ENCODE data around the gene DNAJC3.

DNAJC3 gene

GRCh38 chr13:95647321-95647720, 29.6 kb upstream of the DNAJC3 start:
- DNase-seq (ENCODE audit: extremely low spot score): no peak
- TF ChIP-seq, protein P1, sequence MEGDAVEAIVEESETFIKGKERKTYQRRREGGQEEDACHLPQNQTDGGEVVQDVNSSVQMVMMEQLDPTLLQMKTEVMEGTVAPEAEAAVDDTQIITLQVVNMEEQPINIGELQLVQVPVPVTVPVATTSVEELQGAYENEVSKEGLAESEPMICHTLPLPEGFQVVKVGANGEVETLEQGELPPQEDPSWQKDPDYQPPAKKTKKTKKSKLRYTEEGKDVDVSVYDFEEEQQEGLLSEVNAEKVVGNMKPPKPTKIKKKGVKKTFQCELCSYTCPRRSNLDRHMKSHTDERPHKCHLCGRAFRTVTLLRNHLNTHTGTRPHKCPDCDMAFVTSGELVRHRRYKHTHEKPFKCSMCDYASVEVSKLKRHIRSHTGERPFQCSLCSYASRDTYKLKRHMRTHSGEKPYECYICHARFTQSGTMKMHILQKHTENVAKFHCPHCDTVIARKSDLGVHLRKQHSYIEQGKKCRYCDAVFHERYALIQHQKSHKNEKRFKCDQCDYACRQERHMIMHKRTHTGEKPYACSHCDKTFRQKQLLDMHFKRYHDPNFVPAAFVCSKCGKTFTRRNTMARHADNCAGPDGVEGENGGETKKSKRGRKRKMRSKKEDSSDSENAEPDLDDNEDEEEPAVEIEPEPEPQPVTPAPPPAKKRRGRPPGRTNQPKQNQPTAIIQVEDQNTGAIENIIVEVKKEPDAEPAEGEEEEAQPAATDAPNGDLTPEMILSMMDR (IDR thresholded peaks at IDR 0.05; ENCODE audit: control extremely low read depth, extremely low read depth, low read depth, missing control alignments): no peak
- ChIA-PET CTCF (interaction anchor here (0.9 to 1.3 kb wide), 2 partner anchors 24 to 33 kb away, joined by 3 to 4 read pairs; no protein-coding TSS in a partner anchor), POLR2A (no interaction called here)

DNA sequence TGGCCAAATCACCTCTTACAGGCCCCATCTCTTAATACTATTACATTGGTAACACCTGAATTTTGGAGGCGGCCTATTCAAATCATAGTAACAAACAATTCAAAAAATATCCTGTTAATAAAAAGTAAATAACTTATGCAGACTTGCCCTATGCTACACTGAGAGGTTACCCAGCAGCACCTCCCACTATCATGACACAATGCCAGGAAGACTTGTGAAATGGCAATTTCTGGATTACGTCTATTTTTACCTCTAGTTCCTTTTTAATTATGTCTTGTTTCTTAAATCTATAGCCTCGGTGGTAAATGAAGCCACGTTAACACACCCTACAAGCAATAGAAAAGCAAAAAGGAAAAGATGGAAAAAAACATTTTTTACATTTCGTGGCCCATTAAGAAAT, 26.2 kb upstream of the DNAJC3 start:
- DNase-seq (ENCODE audit: extremely low spot score): no peak
- TF ChIP-seq, protein P1 (IDR thresholded peaks at IDR 0.05; ENCODE audit: control extremely low read depth, extremely low read depth, low read depth, missing control alignments): no peak
- ChIA-PET CTCF (no interaction called here), POLR2A (no interaction called here)

GRCh38 chr13:95652244-95652764, 24.6 kb upstream of the DNAJC3 start:
- no peak for DNase-seq (ENCODE audit: extremely low spot score)
- TF ChIP-seq, protein P1 (IDR thresholded peaks at IDR 0.05; ENCODE audit: control extremely low read depth, extremely low read depth, low read depth, missing control alignments): no peak
- ChIA-PET CTCF (no interaction called here), POLR2A (no interaction called here)

DNA sequence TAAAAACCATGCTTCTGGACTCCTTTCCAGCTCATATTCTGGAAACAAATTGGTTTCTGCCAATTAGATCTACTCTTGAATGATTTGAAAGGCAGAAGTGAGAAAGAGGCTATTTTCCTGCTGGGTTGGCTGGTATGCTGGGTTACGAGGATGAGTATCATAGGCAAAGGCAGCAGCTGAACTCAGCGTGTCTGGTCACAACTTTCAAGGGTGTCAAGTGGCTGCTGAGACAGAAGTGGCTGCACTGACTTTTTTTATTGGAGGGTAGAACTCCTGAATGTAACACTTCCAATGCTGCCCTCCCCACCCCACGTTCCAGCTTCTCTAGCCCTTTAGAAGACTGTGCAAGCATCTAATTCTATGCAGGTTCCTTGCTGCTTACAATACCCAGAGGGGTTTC, 24.1 kb upstream of the DNAJC3 start:
- DNase-seq (ENCODE audit: extremely low spot score): no peak
- TF ChIP-seq, protein P1 (IDR thresholded peaks at IDR 0.05; ENCODE audit: control extremely low read depth, extremely low read depth, low read depth, missing control alignments): no peak
- ChIA-PET CTCF (no interaction called here), POLR2A (no interaction called here)

DNA sequence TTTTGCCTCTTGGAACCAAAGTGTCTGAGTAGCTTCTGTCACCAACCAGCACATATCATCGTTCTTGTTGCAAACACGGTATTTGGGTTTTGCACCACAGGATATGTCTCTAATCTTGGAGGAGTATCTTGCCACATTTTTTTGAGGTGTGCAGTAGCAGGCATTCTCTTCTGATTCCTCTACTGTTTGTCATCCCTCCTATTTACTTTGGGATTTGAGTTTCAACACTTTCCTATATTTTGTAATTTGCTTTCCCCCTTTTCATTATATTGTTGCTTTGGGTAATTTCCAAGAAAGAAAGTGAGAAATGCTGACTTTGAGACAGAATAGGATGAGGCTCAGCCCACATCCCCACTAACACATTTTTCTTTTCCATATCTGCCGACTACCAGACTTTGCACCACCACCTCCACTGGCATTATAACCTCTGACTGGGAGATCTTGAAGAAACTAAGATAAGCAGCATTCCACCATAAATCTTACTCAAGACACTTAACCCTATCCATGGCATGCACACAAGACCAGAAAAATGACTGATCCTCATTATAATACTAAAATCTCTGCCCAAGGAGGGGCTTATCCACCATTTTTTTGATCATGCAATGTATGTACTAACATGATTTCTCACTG, 20.4 kb upstream of the DNAJC3 start:
- no peak for DNase-seq (ENCODE audit: extremely low spot score)
- TF ChIP-seq, protein P1 (IDR thresholded peaks at IDR 0.05; ENCODE audit: control extremely low read depth, extremely low read depth, low read depth, missing control alignments): no peak
- ChIA-PET POLR2A (no interaction called here), CTCF (no interaction called here)

GRCh38 chr13:95659500-95659899, 17.4 kb upstream of the DNAJC3 start:
- DNase-seq (ENCODE audit: extremely low spot score): no peak
- CTCF ChIA-PET: interaction anchor here (1.4 to 3.2 kb wide), 3 partner anchors 28 to 174 kb away, joined by 3 to 20 read pairs (median 5); no protein-coding TSS in a partner anchor
- TF ChIP-seq, protein P1 (IDR thresholded peaks at IDR 0.05; ENCODE audit: control extremely low read depth, extremely low read depth, low read depth, missing control alignments): no peak
- POLR2A ChIA-PET: no interaction called here
